ENCODE data around the gene TJP1. TPM values are rescaled to one million over a fixed set of nuclear protein-coding genes. Genes with fewer than 3 reads are reported as not detected.

The TJP1 gene
- total RNA-seq, 1 experiment from 2014 or later: 159 TPM

- Histone ChIP-seq H4K20me1 (ENCODE audit: insufficient read depth) (no peaks in the 10 kb centered on the region), H3K27me3 (ENCODE audit: insufficient read depth, low read depth) (no peaks in the 10 kb centered on the region), H3F3A (ENCODE audit: insufficient read depth, low read depth) (peaks cover 5% of the 10 kb centered on the region; the same call in 1 of the 2 replicates), H3K27ac (no peak overlapping the region), H3K9me2 (ENCODE audit: insufficient read depth) (no peaks in the 10 kb centered on the region), H3K4me2 (no peak overlapping the region), H3K9me3 (ENCODE audit: insufficient read depth, low read depth) (no peaks in the 10 kb centered on the region), H3K36me3 (ENCODE audit: low read depth) (no peaks in the 10 kb centered on the region), H3K4me1 (replicated peaks; ENCODE audit: insufficient read depth) (peaks cover 17% of the 10 kb centered on the region), H2AFZ (no peak overlapping the region), H3K4me3 (no peak overlapping the region), H3K79me2 (ENCODE audit: low read depth) (no peaks in the 10 kb centered on the region)
- POLR2A ChIA-PET (ENCODE audit: unreplicated experiment): no interaction called here
- BruUV-seq (replicated peaks): no TSS peak
- no peak for DNase-seq
- CTCF ChIA-PET: no interaction called here
- no peak for TF ChIP-seq EZH2 (IDR thresholded peaks at IDR 0.05; ENCODE audit: low read depth)
- TF ChIP-seq, protein P1, sequence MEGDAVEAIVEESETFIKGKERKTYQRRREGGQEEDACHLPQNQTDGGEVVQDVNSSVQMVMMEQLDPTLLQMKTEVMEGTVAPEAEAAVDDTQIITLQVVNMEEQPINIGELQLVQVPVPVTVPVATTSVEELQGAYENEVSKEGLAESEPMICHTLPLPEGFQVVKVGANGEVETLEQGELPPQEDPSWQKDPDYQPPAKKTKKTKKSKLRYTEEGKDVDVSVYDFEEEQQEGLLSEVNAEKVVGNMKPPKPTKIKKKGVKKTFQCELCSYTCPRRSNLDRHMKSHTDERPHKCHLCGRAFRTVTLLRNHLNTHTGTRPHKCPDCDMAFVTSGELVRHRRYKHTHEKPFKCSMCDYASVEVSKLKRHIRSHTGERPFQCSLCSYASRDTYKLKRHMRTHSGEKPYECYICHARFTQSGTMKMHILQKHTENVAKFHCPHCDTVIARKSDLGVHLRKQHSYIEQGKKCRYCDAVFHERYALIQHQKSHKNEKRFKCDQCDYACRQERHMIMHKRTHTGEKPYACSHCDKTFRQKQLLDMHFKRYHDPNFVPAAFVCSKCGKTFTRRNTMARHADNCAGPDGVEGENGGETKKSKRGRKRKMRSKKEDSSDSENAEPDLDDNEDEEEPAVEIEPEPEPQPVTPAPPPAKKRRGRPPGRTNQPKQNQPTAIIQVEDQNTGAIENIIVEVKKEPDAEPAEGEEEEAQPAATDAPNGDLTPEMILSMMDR (conservative IDR thresholded peaks at IDR 0.05): no peak
- intact Hi-C loops (cut with micrococcal nuclease; ENCODE audit: unreplicated experiment): no loop called here
Observed at GRCh38 chr15:29853211-29853987, 31.1 kb upstream of the TJP1 start.

- no peak for TF ChIP-seq EZH2 (IDR thresholded peaks at IDR 0.05; ENCODE audit: low read depth)
- TF ChIP-seq, protein P1 (conservative IDR thresholded peaks at IDR 0.05): no peak
- Histone ChIP-seq H3K9me2 (ENCODE audit: insufficient read depth) (no peaks in the 10 kb centered on the region), H2AFZ (no peak overlapping the region), H3K79me2 (ENCODE audit: low read depth) (no peaks in the 10 kb centered on the region), H4K20me1 (ENCODE audit: insufficient read depth) (no peaks in the 10 kb centered on the region), H3K9me3 (ENCODE audit: insufficient read depth, low read depth) (no peaks in the 10 kb centered on the region), H3K4me3 (no peak overlapping the region), H3K27me3 (ENCODE audit: insufficient read depth, low read depth) (no peaks in the 10 kb centered on the region), H3K27ac (no peak overlapping the region), H3K4me2 (no peak overlapping the region), H3K4me1 (replicated peaks; ENCODE audit: insufficient read depth) (peaks cover 17% of the 10 kb centered on the region), H3F3A (ENCODE audit: insufficient read depth, low read depth) (peaks cover 5% of the 10 kb centered on the region; the same call in 1 of the 2 replicates), H3K36me3 (ENCODE audit: low read depth) (no peaks in the 10 kb centered on the region)
- intact Hi-C loops (cut with micrococcal nuclease; ENCODE audit: unreplicated experiment): no loop called here
- BruUV-seq (replicated peaks): no TSS peak
- POLR2A ChIA-PET (ENCODE audit: unreplicated experiment): no interaction called here
- no peak for DNase-seq
- CTCF ChIA-PET: interaction anchor here (0.5 to 0.6 kb wide), 2 partner anchors 31 to 60 kb away, joined by 3 to 9 read pairs; no protein-coding TSS in a partner anchor
Observed at GRCh38 chr15:29852201-29852600, 29.9 kb upstream of the TJP1 start.

DNA sequence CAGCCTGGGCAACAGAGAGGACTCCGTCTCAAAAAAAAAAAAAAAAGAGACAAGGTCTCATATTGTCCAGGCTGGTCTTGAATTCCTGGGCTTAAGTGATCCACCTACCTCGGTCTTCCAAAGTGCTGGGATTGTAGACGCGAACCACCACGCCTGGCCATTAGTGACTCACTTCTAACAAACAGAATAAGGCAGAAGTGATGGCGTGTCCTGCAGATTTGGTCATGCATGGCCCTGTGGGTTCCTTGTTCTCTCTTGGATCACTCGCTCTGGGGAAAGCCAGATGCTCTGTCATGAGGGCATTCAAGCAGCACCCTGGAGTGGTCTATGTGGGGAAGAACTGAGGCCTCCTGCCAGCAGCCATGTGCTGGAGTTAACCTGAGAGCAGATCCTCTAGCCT lies 27.4 kb upstream of the TJP1 start:
- H4K20me1 ChIP-seq (ENCODE audit: insufficient read depth): no peaks in the 10 kb centered on the region
- H3K4me3 ChIP-seq: no peak overlapping the region
- ChIA-PET POLR2A (ENCODE audit: unreplicated experiment) (no interaction called here), CTCF (no interaction called here)
- no peak overlapping the region for H3K27ac ChIP-seq
- no peaks in the 10 kb centered on the region for H3K36me3 ChIP-seq (ENCODE audit: low read depth)
- peaks cover 22% of the 10 kb centered on the region for H3K4me1 ChIP-seq (replicated peaks; ENCODE audit: insufficient read depth)
- no TSS peak for BruUV-seq (replicated peaks)
- H3F3A ChIP-seq (ENCODE audit: insufficient read depth, low read depth): peaks cover 6% of the 10 kb centered on the region
- intact Hi-C loops (cut with micrococcal nuclease; ENCODE audit: unreplicated experiment): no loop called here
- TF ChIP-seq, protein P1 (conservative IDR thresholded peaks at IDR 0.05): no peak
- TF ChIP-seq EZH2 (IDR thresholded peaks at IDR 0.05; ENCODE audit: low read depth): no peak
- no peaks in the 10 kb centered on the region for H3K79me2 ChIP-seq (ENCODE audit: low read depth)
- no peaks in the 10 kb centered on the region for H3K9me3 ChIP-seq (ENCODE audit: insufficient read depth, low read depth)
- no peaks in the 10 kb centered on the region for H3K27me3 ChIP-seq (ENCODE audit: insufficient read depth, low read depth)
- H2AFZ ChIP-seq: no peak overlapping the region
- H3K9me2 ChIP-seq (ENCODE audit: insufficient read depth): no peaks in the 10 kb centered on the region
- DNase-seq: no peak
- no peak overlapping the region for H3K4me2 ChIP-seq

All from PC-9 (cell line).